ENCODE results near the gene PPP1R10.

The PPP1R10 gene

DNA sequence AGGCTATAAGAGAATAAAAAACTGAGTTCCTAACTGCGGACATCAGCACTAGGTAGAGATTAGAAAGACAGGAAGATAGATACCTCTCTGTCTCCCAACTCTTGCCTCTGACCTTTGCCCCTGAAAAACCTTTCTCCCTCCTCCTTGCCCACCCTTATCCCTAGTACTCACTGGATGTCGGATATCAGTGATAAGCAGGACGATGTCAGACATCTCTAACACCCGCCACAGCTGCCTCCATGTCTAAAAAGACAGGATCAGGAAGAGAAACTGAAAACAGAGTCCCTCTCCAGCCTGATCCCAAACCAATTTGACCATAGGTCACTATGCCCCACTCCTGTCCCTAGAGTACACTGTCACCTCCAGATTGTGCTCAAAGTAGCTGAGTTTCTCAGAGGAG is 62.6 kb downstream of the PPP1R10 start:
- no peaks in the 10 kb centered on the region for H3K27me3 ChIP-seq (ENCODE audit: insufficient read depth, low read depth)
- H3K36me3 ChIP-seq (ENCODE audit: insufficient read depth), result no peaks in the 10 kb centered on the region
- peaks cover 20% of the 10 kb centered on the region for H3K79me2 ChIP-seq (ENCODE audit: insufficient read depth, low read depth)
- no peak overlapping the region for H3K9ac ChIP-seq
- H3K27ac ChIP-seq, result no peak overlapping the region
- H3K4me3 ChIP-seq (IDR thresholded peaks at IDR 0.05; ENCODE audit: insufficient read depth, low read depth, low read length), result no peak overlapping the region
- TF ChIP-seq, protein P1, sequence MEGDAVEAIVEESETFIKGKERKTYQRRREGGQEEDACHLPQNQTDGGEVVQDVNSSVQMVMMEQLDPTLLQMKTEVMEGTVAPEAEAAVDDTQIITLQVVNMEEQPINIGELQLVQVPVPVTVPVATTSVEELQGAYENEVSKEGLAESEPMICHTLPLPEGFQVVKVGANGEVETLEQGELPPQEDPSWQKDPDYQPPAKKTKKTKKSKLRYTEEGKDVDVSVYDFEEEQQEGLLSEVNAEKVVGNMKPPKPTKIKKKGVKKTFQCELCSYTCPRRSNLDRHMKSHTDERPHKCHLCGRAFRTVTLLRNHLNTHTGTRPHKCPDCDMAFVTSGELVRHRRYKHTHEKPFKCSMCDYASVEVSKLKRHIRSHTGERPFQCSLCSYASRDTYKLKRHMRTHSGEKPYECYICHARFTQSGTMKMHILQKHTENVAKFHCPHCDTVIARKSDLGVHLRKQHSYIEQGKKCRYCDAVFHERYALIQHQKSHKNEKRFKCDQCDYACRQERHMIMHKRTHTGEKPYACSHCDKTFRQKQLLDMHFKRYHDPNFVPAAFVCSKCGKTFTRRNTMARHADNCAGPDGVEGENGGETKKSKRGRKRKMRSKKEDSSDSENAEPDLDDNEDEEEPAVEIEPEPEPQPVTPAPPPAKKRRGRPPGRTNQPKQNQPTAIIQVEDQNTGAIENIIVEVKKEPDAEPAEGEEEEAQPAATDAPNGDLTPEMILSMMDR (conservative IDR thresholded peaks at IDR 0.05; ENCODE audit: low read depth, low read length), result no peak
- no peaks in the 10 kb centered on the region for H4K20me1 ChIP-seq (ENCODE audit: insufficient read depth)
- H3K4me2 ChIP-seq, result no peak overlapping the region
- H2AFZ ChIP-seq (ENCODE audit: low read depth), result no peak overlapping the region
- H3K4me1 ChIP-seq (ENCODE audit: low read depth, poor library complexity, severe bottlenecking), result peaks cover 13% of the 10 kb centered on the region
